ENCODE results near the gene ZNF891.

Gene ZNF891

GRCh38 chr12:133080368-133081158, 49.5 kb downstream of the ZNF891 start, which contains the start of gene ZNF140 (continued):
- TF ChIP-seq ZNF394 (tag by site-specific recombination; IDR thresholded peaks at IDR 0.05; ENCODE audit: borderline replicate concordance) (0 out of 2 replicates have a peak, but pooled peaks have one; percentile 33), ZXDB (tag by site-specific recombination; IDR thresholded peaks at IDR 0.05) (peak; percentile 65; the same call in 1 of the 2 replicates), KLF17 (tag by site-specific recombination; IDR thresholded peaks at IDR 0.05) (peak; percentile 24; the same call in 1 of the 2 replicates), SCRT2 (tag by site-specific recombination; IDR thresholded peaks at IDR 0.05) (no peak), ZNF621 (tag by site-specific recombination; IDR thresholded peaks at IDR 0.05) (no peak), ZBTB17 (tag by site-specific recombination; IDR thresholded peaks at IDR 0.05) (peak; percentile 85), ZNF433 (tag by site-specific recombination; IDR thresholded peaks at IDR 0.05; ENCODE audit: low read depth) (no peak), ATF2 (tag by site-specific recombination; IDR thresholded peaks at IDR 0.05; ENCODE audit: low read depth) (peak; percentile 67), ZNF121 (tag by site-specific recombination; IDR thresholded peaks at IDR 0.05) (no peak), ZNF501 (tag by site-specific recombination; IDR thresholded peaks at IDR 0.05) (peak; percentile 77), ZNF518A (tag by site-specific recombination; conservative IDR thresholded peaks at IDR 0.05; ENCODE audit: low read depth) (peak; percentile 45; the same call in 1 of the 2 replicates), OVOL3 (tag by site-specific recombination; IDR thresholded peaks at IDR 0.05) (peak; percentile 44), ZNF768 (tag by site-specific recombination; IDR thresholded peaks at IDR 0.05) (peak; percentile 38; the same call in 1 of the 2 replicates), ZNF791 (tag by site-specific recombination; IDR thresholded peaks at IDR 0.05) (no peak), KLF10 (tag by site-specific recombination; IDR thresholded peaks at IDR 0.05) (peak; percentile 62; the same call in 1 of the 2 replicates), ZBTB8A (tag by site-specific recombination; IDR thresholded peaks at IDR 0.05) (peak; percentile 99), ZBTB11 (tag by site-specific recombination; conservative IDR thresholded peaks at IDR 0.05; ENCODE audit: low read depth) (peak; percentile 90), ZSCAN23 (tag by site-specific recombination; IDR thresholded peaks at IDR 0.05) (0 out of 2 replicates have a peak, but pooled peaks have one; percentile 21), HIC1 (tag by site-specific recombination; IDR thresholded peaks at IDR 0.05) (0 out of 2 replicates have a peak, but pooled peaks have one; percentile 15), ZNF561 (tag by site-specific recombination; IDR thresholded peaks at IDR 0.05; ENCODE audit: borderline replicate concordance) (peak; percentile 37; the same call in 1 of the 2 replicates), ZBTB6 (tag by site-specific recombination; IDR thresholded peaks at IDR 0.05) (0 out of 2 replicates have a peak, but pooled peaks have one; percentile 35), HOXA7 (CRISPR knock-in tag; IDR thresholded peaks at IDR 0.05; ENCODE audit: borderline replicate concordance) (no peak), ZNF785 (tag by site-specific recombination; IDR thresholded peaks at IDR 0.05) (0 out of 2 replicates have a peak, but pooled peaks have one; percentile 56), YY1 (tag by site-specific recombination; IDR thresholded peaks at IDR 0.05) (peak; percentile 47; the same call in 1 of the 2 replicates)

Measured in HEK293 (cell line).